HEK293 (cell line): ENCODE data around the gene TUBA8.

Experiments
- TCF7L2 ChIP-seq: IDR thresholded peaks from 2 replicates; pipeline ENCODE4 v1.6.1; 2011; ENCODE audit warnings: low read depth, mild to moderate bottlenecking, inconsistent platforms, low read length, moderate library complexity, borderline replicate concordance
- ZBTB7A ChIP-seq: fragments of 450-650 bp; formaldehyde crosslinking; IDR thresholded peaks from 2 replicates; pipeline ENCODE4 v1.5.1; 2016; ENCODE audit warnings: low read depth, missing biosample characterization, missing genetic modification characterization
- ZNF175 ChIP-seq: fragments of 450-650 bp; formaldehyde crosslinking; IDR thresholded peaks from 2 replicates; pipeline ENCODE4 v1.5.1; 2016; ENCODE audit warnings: missing biosample characterization, missing genetic modification characterization
- ZNF324 ChIP-seq: fragments of 450-650 bp; formaldehyde crosslinking; IDR thresholded peaks from 2 replicates; pipeline ENCODE4 v1.5.1; 2016; ENCODE audit warnings: missing biosample characterization, missing genetic modification characterization
- ZNF610 ChIP-seq: fragments of 450-650 bp; formaldehyde crosslinking; IDR thresholded peaks from 2 replicates; pipeline ENCODE4 v1.5.1; 2016; ENCODE audit warnings: missing biosample characterization, missing genetic modification characterization, borderline replicate concordance
- ZNF677 ChIP-seq: fragments of 450-650 bp; IDR thresholded peaks from 2 replicates; pipeline ENCODE4 v1.5.0; 2018; ENCODE audit warnings: missing biosample characterization, mild to moderate bottlenecking, missing genetic modification characterization, moderate library complexity
- ZNF777 ChIP-seq: fragments of 450-650 bp; formaldehyde crosslinking; IDR thresholded peaks from 2 replicates; pipeline ENCODE4 v1.5.1; 2017; ENCODE audit warnings: missing biosample characterization, missing genetic modification characterization, borderline replicate concordance
- TF ChIP-seq, protein P1 (sequence below): fragments of 450-650 bp; formaldehyde crosslinking; optimal IDR thresholded peaks from 2 replicates; pipeline ENCODE3; 2016; ENCODE audit warnings: missing biosample characterization, mild to moderate bottlenecking, missing genetic modification characterization
- TF ChIP-seq, protein P2 (sequence below): fragments of 450-650 bp; formaldehyde crosslinking; IDR thresholded peaks from 2 replicates; pipeline ENCODE4 v1.5.1; 2016; ENCODE audit warnings: missing biosample characterization, missing genetic modification characterization

DNA sequence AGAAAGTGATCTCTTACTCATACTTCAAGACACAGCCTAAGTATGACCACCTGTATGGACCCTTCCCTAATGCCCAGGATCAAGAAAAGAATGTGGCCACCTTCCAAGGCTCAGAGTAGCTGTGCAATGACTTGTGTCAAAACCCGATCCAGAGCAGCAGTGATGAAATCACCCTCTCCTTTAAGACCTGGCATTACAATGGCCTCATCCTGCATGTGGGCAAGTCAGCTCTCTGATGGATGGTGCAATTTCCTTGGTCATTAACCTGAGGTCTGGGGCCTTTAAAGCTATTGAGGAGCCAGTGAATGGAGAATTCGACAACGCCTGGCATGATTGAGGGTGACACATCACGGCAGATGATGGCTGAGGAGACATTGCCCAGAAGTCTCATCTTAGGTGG is 9.1 kb upstream of the TUBA8 start:
- TF ChIP-seq, protein P1, sequence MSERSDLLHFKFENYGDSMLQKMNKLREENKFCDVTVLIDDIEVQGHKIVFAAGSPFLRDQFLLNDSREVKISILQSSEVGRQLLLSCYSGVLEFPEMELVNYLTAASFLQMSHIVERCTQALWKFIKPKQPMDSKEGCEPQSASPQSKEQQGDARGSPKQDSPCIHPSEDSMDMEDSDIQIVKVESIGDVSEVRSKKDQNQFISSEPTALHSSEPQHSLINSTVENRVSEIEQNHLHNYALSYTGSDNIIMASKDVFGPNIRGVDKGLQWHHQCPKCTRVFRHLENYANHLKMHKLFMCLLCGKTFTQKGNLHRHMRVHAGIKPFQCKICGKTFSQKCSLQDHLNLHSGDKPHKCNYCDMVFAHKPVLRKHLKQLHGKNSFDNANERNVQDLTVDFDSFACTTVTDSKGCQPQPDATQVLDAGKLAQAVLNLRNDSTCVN (tag by site-specific recombination): no peak
- TF ChIP-seq, protein P2, sequence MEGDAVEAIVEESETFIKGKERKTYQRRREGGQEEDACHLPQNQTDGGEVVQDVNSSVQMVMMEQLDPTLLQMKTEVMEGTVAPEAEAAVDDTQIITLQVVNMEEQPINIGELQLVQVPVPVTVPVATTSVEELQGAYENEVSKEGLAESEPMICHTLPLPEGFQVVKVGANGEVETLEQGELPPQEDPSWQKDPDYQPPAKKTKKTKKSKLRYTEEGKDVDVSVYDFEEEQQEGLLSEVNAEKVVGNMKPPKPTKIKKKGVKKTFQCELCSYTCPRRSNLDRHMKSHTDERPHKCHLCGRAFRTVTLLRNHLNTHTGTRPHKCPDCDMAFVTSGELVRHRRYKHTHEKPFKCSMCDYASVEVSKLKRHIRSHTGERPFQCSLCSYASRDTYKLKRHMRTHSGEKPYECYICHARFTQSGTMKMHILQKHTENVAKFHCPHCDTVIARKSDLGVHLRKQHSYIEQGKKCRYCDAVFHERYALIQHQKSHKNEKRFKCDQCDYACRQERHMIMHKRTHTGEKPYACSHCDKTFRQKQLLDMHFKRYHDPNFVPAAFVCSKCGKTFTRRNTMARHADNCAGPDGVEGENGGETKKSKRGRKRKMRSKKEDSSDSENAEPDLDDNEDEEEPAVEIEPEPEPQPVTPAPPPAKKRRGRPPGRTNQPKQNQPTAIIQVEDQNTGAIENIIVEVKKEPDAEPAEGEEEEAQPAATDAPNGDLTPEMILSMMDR (tag by site-specific recombination): no peak
- TF ChIP-seq ZNF677 (tag by site-specific recombination): no peak
- no peak for TF ChIP-seq ZNF777 (tag by site-specific recombination)
- TF ChIP-seq TCF7L2: no peak
- no peak for TF ChIP-seq ZNF610 (tag by site-specific recombination)
- no peak for TF ChIP-seq ZNF175
- no peak for TF ChIP-seq ZBTB7A (tag by site-specific recombination)
- TF ChIP-seq ZNF324: no peak
